GM19438 (cell line): Measurements from ENCODE around the gene NVL.
"Not testable (repeated sequence)": the region's sequence is repeated elsewhere in the genome, so short reads cannot be mapped to it uniquely, and the experiment has no call there.

Experiments
- ATAC-seq: cut with Tn5 transposase; IDR thresholded peaks from one replicate; pipeline ENCODE4 v1.9.1; 2021; ENCODE audit warnings: low read depth; ENCODE audit not compliant: unreplicated experiment

Gene NVL

GRCh38 chr1:224329842-224330753 lies at the start of gene NVL:
Gene NVL (minus strand): TSS chr1:224330172. CDS start chr1:224330127, 45 bp downstream.
- ATAC-seq = peak; percentile 91

- ATAC-seq = peak; percentile 61
These were observed 49.1 kb upstream of the NVL start for GRCh38 chr1:224378855-224379631.

GRCh38 chr1:224377676-224378006 lies 47.7 kb upstream of the NVL start:
- no peak for ATAC-seq

- ATAC-seq = no peak
These were observed 45.1 kb upstream of the NVL start for GRCh38 chr1:224375059-224375458.

- ATAC-seq = no peak
These were observed 43.1 kb upstream of the NVL start for GRCh38 chr1:224373008-224373590.

- peak; percentile 67 for ATAC-seq
These were observed 38.4 kb upstream of the NVL start for GRCh38 chr1:224368409-224368808.

GRCh38 chr1:224359207-224359606 lies 29.2 kb upstream of the NVL start:
- ATAC-seq = no peak

GRCh38 chr1:224358237-224358636 lies 28.3 kb upstream of the NVL start:
- ATAC-seq = no peak

GRCh38 chr1:224357626-224358124 lies 27.7 kb upstream of the NVL start:
- no peak for ATAC-seq

- peak; percentile 97 for ATAC-seq
These were observed 27.0 kb upstream of the NVL start, which contains the start of gene CNIH4 for GRCh38 chr1:224356685-224357625. Gene CNIH4 (plus strand): TSS chr1:224356879. CDS start chr1:224356925, 46 bp downstream.

GRCh38 chr1:224353975-224354925 lies 24.3 kb upstream of the NVL start:
- no peak for ATAC-seq

- not testable (repeated sequence) for ATAC-seq
These were observed 22.6 kb upstream of the NVL start for GRCh38 chr1:224352436-224353085.

- not testable (repeated sequence) for ATAC-seq
These were observed 19.7 kb upstream of the NVL start for GRCh38 chr1:224349716-224350115.

- no peak for ATAC-seq
These were observed 18.2 kb upstream of the NVL start for GRCh38 chr1:224348137-224348536.

- ATAC-seq = no peak
These were observed 13.7 kb upstream of the NVL start for GRCh38 chr1:224343679-224344078.

GRCh38 chr1:224340453-224341384 lies 10.7 kb upstream of the NVL start:
- peak; percentile 90 for ATAC-seq

GRCh38 chr1:224339442-224340033 lies 9.6 kb upstream of the NVL start:
- ATAC-seq = no peak
